CD14-positive monocyte (primary cell): ENCODE measurements around the gene SCAF4. TPM values are rescaled to one million over a fixed set of nuclear protein-coding genes. Genes with fewer than 3 reads are reported as not detected.
"Not testable (repeated sequence)": the region's sequence is repeated elsewhere in the genome, so short reads cannot be mapped to it uniquely, and the experiment has no call there.

ENCODE experiments used
- DNase-seq, 3 donors: peaks; one replicate each; pipeline ENCODE4 v3.0.0-alpha.2; 2011 to 2022
- H2AFZ ChIP-seq: 2 replicates; pipeline ENCODE4 v1.6.0; 2012; ENCODE audit warnings: mild to moderate bottlenecking, low read depth, low read length, inconsistent platforms; ENCODE audit not compliant: insufficient read depth, poor library complexity, severe bottlenecking
- H3K27ac ChIP-seq, 2 donors: 1 replicate in 1 of 2; 2 replicates in 1 of 2; pipeline ENCODE4 v1.5.1; 2012 to 2013; ENCODE audit warnings: low read length in 2 of 2, control low read depth in 1 of 2, inconsistent platforms in 1 of 2, low read depth in 1 of 2, mild to moderate bottlenecking in 1 of 2
- H3K27me3 ChIP-seq, 2 donors: one replicate each; pipeline versions ENCODE4 v1.6.0 to v1.6.1; 2011 to 2013; ENCODE audit warnings: low read length in 2 of 2; ENCODE audit not compliant: control insufficient read depth in 2 of 2, insufficient read depth in 2 of 2
- H3K36me3 ChIP-seq, 2 donors: replicated peaks in 1 of 2; 1 replicate in 1 of 2; 2 replicates in 1 of 2; pipeline versions ENCODE4 v1.5.1 to v1.6.1; 2012 to 2013; ENCODE audit warnings: low read length in 2 of 2, control low read depth in 1 of 2, inconsistent platforms in 1 of 2, mild to moderate bottlenecking in 1 of 2; ENCODE audit not compliant: insufficient read depth in 2 of 2, control insufficient read depth in 1 of 2
- H3K4me1 ChIP-seq, 2 donors: 1 replicate in 1 of 2; 2 replicates in 1 of 2; pipeline versions ENCODE4 v1.5.1 to v1.6.1; 2012 to 2013; ENCODE audit warnings: low read length in 2 of 2, control low read depth in 1 of 2, inconsistent platforms in 1 of 2, mild to moderate bottlenecking in 1 of 2, moderate library complexity in 1 of 2; ENCODE audit not compliant: insufficient read depth in 2 of 2, control insufficient read depth in 1 of 2
- H3K4me2 ChIP-seq: replicated peaks from 2 replicates; pipeline ENCODE3; 2012; ENCODE audit warnings: low read length, moderate library complexity, mild to moderate bottlenecking; ENCODE audit not compliant: poor library complexity, severe bottlenecking; ENCODE audit errors: extremely low read depth
- H3K4me3 ChIP-seq, 3 experiments: fragments of 200-600 bp in 1 of 3; sonication (generic) in 1 of 3; replicated peaks in 1 of 3; 1 replicate in 2 of 3; 2 replicates in 1 of 3; pipeline ENCODE4 v1.5.1; 2011 to 2013; ENCODE audit warnings: low read length in 3 of 3, mild to moderate bottlenecking in 3 of 3, control low read depth in 2 of 3, low read depth in 2 of 3, inconsistent platforms in 1 of 3, moderate library complexity in 1 of 3
- H3K79me2 ChIP-seq: 2 replicates; pipeline ENCODE4 v1.6.0; 2012; ENCODE audit warnings: mild to moderate bottlenecking, control low read depth, inconsistent platforms, low read length, moderate library complexity; ENCODE audit not compliant: insufficient read depth
- H3K9ac ChIP-seq: 2 replicates; pipeline ENCODE4 v1.6.0; 2017; ENCODE audit warnings: low read length, mild to moderate bottlenecking; ENCODE audit not compliant: insufficient read depth, poor library complexity, severe bottlenecking
- H3K9me3 ChIP-seq, 2 donors: replicated peaks in 1 of 2; 1 replicate in 1 of 2; 2 replicates in 1 of 2; pipeline versions ENCODE4 v1.5.1 to v1.6.1; 2012 to 2013; ENCODE audit warnings: low read length in 2 of 2, control low read depth in 1 of 2; ENCODE audit not compliant: control insufficient read depth in 1 of 2, insufficient read depth in 1 of 2
- H4K20me1 ChIP-seq: 2 replicates; pipeline ENCODE4 v1.6.0; 2012; ENCODE audit warnings: mild to moderate bottlenecking, low read length, control low read depth, moderate library complexity; ENCODE audit not compliant: insufficient read depth
- H3K27ac Mint-ChIP-seq, 7 donors: one replicate each; pipeline ENCODE4 v1.8.0; 2020; ENCODE audit warnings: mild to moderate bottlenecking in 7 of 7, mixed read lengths in 7 of 7, moderate library complexity in 6 of 7, inconsistent platforms in 2 of 7
- H3K27me3 Mint-ChIP-seq, 3 donors: one replicate each; pipeline ENCODE4 v1.8.0; 2021 to 2022; ENCODE audit warnings: low read depth in 3 of 3, mild to moderate bottlenecking in 3 of 3, mixed read lengths in 3 of 3, moderate library complexity in 3 of 3, inconsistent platforms in 1 of 3
- H3K36me3 Mint-ChIP-seq, 2 donors: one replicate each; pipeline ENCODE4 v1.8.0; 2020; ENCODE audit warnings: mixed read lengths in 2 of 2, inconsistent platforms in 1 of 2, mild to moderate bottlenecking in 1 of 2
- H3K4me1 Mint-ChIP-seq: one replicate; pipeline ENCODE4 v1.8.0; 2020; ENCODE audit warnings: mild to moderate bottlenecking, mixed read lengths
- H3K4me3 Mint-ChIP-seq, 2 donors: one replicate each; pipeline ENCODE4 v1.8.0; 2020; ENCODE audit warnings: mild to moderate bottlenecking in 2 of 2, mixed read lengths in 2 of 2, moderate library complexity in 1 of 2
- H3K9me3 Mint-ChIP-seq, 7 donors: one replicate each; pipeline ENCODE4 v1.8.0; 2020 to 2022; ENCODE audit warnings: mixed read lengths in 7 of 7, mild to moderate bottlenecking in 6 of 7, moderate library complexity in 6 of 7, inconsistent platforms in 2 of 7
- WGBS: methylation state at CpG from one replicate; pipeline ENCODE4 v1.1.5; 2013; ENCODE audit warnings: missing lambda C conversion rate; ENCODE audit not compliant: insufficient coverage; 5-methylcytosine and 5-hydroxymethylcytosine counted together
- intact Hi-C, 2 donors: fragments of 100-400 bp; cut with micrococcal nuclease; formaldehyde crosslinking; loops; one replicate each; pipeline versions ENCODE4 v1.15.0 to v1.15.1; 2023
- polyA plus RNA-seq, 3 donors: library from polyadenylated mRNA; depleted of rRNA in 1 of 3; unstranded in 2 of 3; stranded (reverse) in 1 of 3; fragments of 300-500 nt in 2 of 3; fragments of >200 nt in 1 of 3; fragmentation: Illumina TruSeq in 2 of 3; gene quantifications; 1 replicate in 2 of 3; 2 replicates in 1 of 3; pipeline ENCODE4 v1.2.3, GENCODE V29; 2012 to 2021
- TF ChIP-seq, protein P1 (sequence below): fragments of 200-600 bp; IDR thresholded peaks from one replicate; pipeline ENCODE4 v1.8.0; 2022; ENCODE audit warnings: antibody characterized with exemption, mild to moderate bottlenecking

SCAF4 gene
- polyA plus RNA-seq, 3 donors, result 4.6 to 28.7 (median 11.3) TPM

DNA sequence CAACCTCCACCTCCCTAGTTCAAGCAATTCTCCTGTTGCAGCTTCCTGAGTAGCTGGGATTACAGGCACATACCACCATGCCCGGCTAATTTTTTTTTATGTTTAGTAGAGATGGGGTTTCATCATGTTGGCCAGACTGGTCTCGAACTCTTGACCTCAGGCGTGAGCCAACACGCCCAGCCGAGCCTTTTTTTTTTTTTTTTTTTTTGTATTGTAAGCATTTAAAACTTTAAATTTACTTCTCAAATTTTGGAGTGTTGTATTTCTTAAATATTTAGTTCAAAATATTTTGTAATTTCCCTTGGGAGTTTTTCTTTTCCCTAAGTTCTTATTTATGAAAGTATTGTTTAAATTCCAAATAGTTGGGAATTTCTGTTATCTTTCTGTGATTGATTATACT, 9.2 kb upstream of the SCAF4 start:
- no peak overlapping the region for H3K27ac ChIP-seq
- no peaks in the 10 kb centered on the region for H4K20me1 ChIP-seq
- H3K9ac ChIP-seq, result no peak overlapping the region
- peaks cover 7 to 14% (median 11%) of the 10 kb centered on the region in 7 donors for H3K9me3 Mint-ChIP-seq
- no peaks in the 10 kb centered on the region for H3K36me3 ChIP-seq
- no peak overlapping the region for H3K4me3 Mint-ChIP-seq
- no peak overlapping the region for H3K27ac Mint-ChIP-seq
- peaks cover 6 to 8% of the 10 kb centered on the region in 2 donors for H3K9me3 ChIP-seq
- TF ChIP-seq, protein P1, sequence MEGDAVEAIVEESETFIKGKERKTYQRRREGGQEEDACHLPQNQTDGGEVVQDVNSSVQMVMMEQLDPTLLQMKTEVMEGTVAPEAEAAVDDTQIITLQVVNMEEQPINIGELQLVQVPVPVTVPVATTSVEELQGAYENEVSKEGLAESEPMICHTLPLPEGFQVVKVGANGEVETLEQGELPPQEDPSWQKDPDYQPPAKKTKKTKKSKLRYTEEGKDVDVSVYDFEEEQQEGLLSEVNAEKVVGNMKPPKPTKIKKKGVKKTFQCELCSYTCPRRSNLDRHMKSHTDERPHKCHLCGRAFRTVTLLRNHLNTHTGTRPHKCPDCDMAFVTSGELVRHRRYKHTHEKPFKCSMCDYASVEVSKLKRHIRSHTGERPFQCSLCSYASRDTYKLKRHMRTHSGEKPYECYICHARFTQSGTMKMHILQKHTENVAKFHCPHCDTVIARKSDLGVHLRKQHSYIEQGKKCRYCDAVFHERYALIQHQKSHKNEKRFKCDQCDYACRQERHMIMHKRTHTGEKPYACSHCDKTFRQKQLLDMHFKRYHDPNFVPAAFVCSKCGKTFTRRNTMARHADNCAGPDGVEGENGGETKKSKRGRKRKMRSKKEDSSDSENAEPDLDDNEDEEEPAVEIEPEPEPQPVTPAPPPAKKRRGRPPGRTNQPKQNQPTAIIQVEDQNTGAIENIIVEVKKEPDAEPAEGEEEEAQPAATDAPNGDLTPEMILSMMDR, result no peak
- H3K36me3 Mint-ChIP-seq, result peaks cover 5% of the 10 kb centered on the region in 2 donors
- no peaks in the 10 kb centered on the region for H3K79me2 ChIP-seq
- peaks cover 0 to 3% (median 2%) of the 10 kb centered on the region in 3 donors for H3K27me3 Mint-ChIP-seq
- H2AFZ ChIP-seq, result no peak overlapping the region
- no peak for DNase-seq
- peaks cover 12 to 18% of the 10 kb centered on the region in 2 donors for H3K4me1 ChIP-seq
- H3K4me1 Mint-ChIP-seq, result peaks cover 24% of the 10 kb centered on the region
- H3K4me3 ChIP-seq, result no peak overlapping the region
- no peak overlapping the region for H3K4me2 ChIP-seq
- intact Hi-C loops, result no loop called here
- H3K27me3 ChIP-seq, result no peaks in the 10 kb centered on the region
- no CpG with 5 or more reads among the region's 5 CpGs for WGBS

DNA sequence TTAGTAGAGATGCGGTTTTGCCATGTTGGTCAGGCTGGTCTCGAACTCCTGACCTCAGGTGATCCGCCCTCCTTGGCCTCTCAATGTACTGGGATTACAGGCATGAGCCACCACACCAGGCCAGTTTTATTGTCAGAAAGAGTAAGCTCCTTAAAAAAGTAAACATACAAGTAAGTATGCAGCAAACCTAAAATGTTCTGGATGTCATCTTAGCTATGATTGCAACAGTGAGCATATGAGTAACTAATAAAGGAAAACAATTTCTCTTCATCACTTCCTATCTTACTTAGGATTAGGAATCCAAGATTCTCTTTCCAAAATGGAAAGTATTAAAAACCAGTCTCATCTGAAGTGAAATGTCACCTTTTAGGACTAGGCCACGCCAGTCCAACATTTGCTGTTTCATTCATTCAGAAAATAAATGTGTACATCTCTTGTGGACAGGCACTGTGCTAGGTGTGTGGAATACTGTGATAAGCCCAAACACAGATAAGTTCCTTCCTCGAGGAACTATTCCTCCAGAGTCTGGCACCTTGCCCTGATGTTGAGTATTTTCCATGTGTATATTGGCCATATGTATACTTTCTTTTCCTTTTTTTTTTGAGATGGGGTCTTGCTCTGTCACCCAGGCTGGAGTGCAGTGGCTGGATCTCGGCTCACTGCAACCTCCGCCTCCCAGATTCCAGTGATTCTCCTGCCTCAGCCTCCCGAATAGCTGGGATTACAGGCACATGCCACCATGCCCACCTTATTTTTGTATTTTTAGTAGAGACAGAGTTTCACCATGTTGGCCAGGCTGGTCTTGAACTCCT, 5.9 kb upstream of the SCAF4 start:
- not testable (repeated sequence) for H2AFZ ChIP-seq, H3K4me1 Mint-ChIP-seq, H3K4me3 ChIP-seq, H3K9ac ChIP-seq, DNase-seq, H4K20me1 ChIP-seq, H3K36me3 Mint-ChIP-seq, H3K9me3 Mint-ChIP-seq, H3K4me3 Mint-ChIP-seq, H3K79me2 ChIP-seq, H3K27me3 ChIP-seq, H3K4me2 ChIP-seq, H3K9me3 ChIP-seq, H3K27ac ChIP-seq, H3K36me3 ChIP-seq, H3K27me3 Mint-ChIP-seq
- no CpG with 5 or more reads among the region's 8 CpGs for WGBS
- peak overlapping the region in 1 of 7 donors; percentile 20 for H3K27ac Mint-ChIP-seq
- intact Hi-C loops, result loop anchor here in 1 of 2 donors (10.0 kb wide), 1 partner anchor 657 kb away; the partner anchor contains the start of gene URB1
- H3K4me1 ChIP-seq, result peaks cover 11 to 12% of the 10 kb centered on the region in 2 donors
